Left ventricle myocardium inferior (tissue), 1 donor: ENCODE measurements around the gene DISP3. TPM values are rescaled to one million over a fixed set of nuclear protein-coding genes. Genes with fewer than 3 reads are reported as not detected.
A peak's percentile ranks its signal among the peaks of the same experiment; 100 is the strongest.

Experiments
- DNase-seq: peaks from one replicate; pipeline ENCODE4 v3.0.0-alpha.2; 2020
- H3K27ac ChIP-seq: fragments of 200-600 bp; replicated peaks from 2 replicates; pipeline ENCODE4 v1.8.0; 2021
- H3K27me3 ChIP-seq: fragments of 200-600 bp; 2 replicates; pipeline ENCODE4 v1.8.0; 2021; ENCODE audit warnings: low read depth
- H3K36me3 ChIP-seq: fragments of 200-600 bp; 2 replicates; pipeline ENCODE4 v1.8.0; 2021
- H3K4me1 ChIP-seq: fragments of 200-600 bp; 2 replicates; pipeline ENCODE4 v1.8.0; 2021
- H3K4me3 ChIP-seq: fragments of 200-600 bp; 2 replicates; pipeline ENCODE4 v1.8.0; 2021; ENCODE audit warnings: mild to moderate bottlenecking, moderate library complexity
- H3K9me3 ChIP-seq: fragments of 200-600 bp; replicated peaks from 2 replicates; pipeline ENCODE4 v1.8.0; 2021
- intact Hi-C: fragments of 100-400 bp; cut with micrococcal nuclease; formaldehyde crosslinking; loops from one replicate; pipeline ENCODE4 v1.11.0; 2022
- total RNA-seq: library from RNA; stranded (reverse); fragmentation: NEBNext Ultra II Directional; extraction: Animal tissue kit (Norgen Biotek cat#: 25700); gene quantifications from one replicate; pipeline ENCODE4 v1.2.1, GENCODE V29; 2021
- TF ChIP-seq, protein P1 (sequence below): fragments of 200-600 bp; IDR thresholded peaks from 2 replicates; pipeline ENCODE4 v1.8.0; 2021; ENCODE audit warnings: antibody characterized with exemption, mild to moderate bottlenecking, borderline replicate concordance
- donor health status: DM: no; HTN: yes; CAD: no; lungs with severe emphysema.

DISP3 gene
- total RNA-seq, 1 donor from 2014 or later, result not detected

DNA sequence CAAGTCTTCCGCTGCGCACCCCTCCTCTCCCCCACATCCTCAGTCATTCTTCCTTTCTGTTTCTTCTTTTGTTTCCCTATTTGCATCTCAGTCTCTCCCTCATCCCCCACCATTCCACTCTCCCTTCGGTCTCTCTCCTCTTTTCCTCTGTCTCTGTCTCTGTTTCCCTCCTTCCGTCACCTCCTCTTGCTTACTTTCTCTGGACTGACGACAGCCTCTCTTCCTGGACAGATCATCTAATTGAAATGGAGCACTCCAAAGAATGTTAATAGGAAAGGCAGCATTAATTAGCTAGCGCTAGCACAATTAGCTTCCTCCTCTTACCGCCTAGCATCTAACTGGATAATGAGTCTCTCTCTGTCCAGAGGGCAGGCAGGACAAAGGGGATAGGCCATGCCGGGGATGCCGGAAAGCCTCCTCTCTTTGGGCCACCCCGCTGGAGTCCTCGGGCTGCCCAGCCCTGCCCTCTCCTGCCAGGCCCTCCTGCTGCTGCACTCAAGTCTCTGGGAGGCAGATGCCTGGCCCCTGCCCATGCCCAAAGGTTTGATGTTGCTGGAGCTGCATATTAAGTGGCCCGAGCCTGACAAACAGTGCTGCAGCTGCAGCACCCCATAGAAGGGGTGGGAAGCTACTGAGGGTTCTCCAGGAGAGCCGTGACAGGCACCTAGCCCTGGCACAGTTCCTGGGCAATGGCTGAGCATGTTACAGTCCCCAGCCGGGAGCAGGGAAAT is 20.8 kb downstream of the DISP3 start:
- intact Hi-C loops, result no loop called here
- peaks cover 63% of the 10 kb centered on the region for H3K27me3 ChIP-seq
- H3K4me1 ChIP-seq, result no peaks in the 10 kb centered on the region
- peaks cover 4% of the 10 kb centered on the region for H3K36me3 ChIP-seq
- TF ChIP-seq, protein P1, sequence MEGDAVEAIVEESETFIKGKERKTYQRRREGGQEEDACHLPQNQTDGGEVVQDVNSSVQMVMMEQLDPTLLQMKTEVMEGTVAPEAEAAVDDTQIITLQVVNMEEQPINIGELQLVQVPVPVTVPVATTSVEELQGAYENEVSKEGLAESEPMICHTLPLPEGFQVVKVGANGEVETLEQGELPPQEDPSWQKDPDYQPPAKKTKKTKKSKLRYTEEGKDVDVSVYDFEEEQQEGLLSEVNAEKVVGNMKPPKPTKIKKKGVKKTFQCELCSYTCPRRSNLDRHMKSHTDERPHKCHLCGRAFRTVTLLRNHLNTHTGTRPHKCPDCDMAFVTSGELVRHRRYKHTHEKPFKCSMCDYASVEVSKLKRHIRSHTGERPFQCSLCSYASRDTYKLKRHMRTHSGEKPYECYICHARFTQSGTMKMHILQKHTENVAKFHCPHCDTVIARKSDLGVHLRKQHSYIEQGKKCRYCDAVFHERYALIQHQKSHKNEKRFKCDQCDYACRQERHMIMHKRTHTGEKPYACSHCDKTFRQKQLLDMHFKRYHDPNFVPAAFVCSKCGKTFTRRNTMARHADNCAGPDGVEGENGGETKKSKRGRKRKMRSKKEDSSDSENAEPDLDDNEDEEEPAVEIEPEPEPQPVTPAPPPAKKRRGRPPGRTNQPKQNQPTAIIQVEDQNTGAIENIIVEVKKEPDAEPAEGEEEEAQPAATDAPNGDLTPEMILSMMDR, result no peak
- no peak for DNase-seq
- peaks cover 19% of the 10 kb centered on the region for H3K9me3 ChIP-seq
- H3K27ac ChIP-seq, result no peak overlapping the region
- H3K4me3 ChIP-seq, result no peak overlapping the region

GRCh38 chr1:11500881-11501280 is 21.9 kb downstream of the DISP3 start:
- intact Hi-C loops, result no loop called here
- peaks cover 63% of the 10 kb centered on the region for H3K27me3 ChIP-seq
- TF ChIP-seq, protein P1, result no peak

DNA sequence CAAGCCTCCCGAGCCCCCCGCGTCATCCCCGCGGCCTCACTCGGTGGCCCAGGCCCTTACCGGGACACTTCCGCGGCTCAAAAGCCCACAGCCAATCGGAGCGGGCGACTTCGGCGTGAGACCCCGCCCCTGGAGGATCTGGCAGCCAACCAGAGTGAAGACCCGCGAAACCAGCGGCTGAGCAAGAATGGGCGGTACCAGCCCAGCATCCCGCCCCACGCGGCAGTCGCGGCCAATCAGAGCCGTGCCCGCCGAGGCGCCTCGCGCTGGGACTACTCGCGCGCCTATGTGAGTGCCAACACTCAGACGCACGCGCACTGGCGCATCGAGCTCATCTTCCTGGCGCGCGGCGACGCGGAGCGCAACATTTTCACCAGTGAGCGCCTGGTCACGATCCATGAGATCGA is 22.5 kb downstream of the DISP3 start:
- peak; percentile 32 for DNase-seq
- peak overlapping the region; percentile 43 for H3K4me3 ChIP-seq
- TF ChIP-seq, protein P1, result no peak
- intact Hi-C loops, result no loop called here
- H3K36me3 ChIP-seq, result peaks cover 4% of the 10 kb centered on the region
- H3K4me1 ChIP-seq, result no peaks in the 10 kb centered on the region
- no peak overlapping the region for H3K27ac ChIP-seq
- peaks cover 62% of the 10 kb centered on the region for H3K27me3 ChIP-seq
- H3K9me3 ChIP-seq, result peaks cover 36% of the 10 kb centered on the region

More at GRCh38 chr1:11500881-11501280, 21.9 kb downstream of the DISP3 start:
- peaks cover 4% of the 10 kb centered on the region for H3K36me3 ChIP-seq
- H3K4me1 ChIP-seq, result no peaks in the 10 kb centered on the region
- H3K9me3 ChIP-seq, result peaks cover 30% of the 10 kb centered on the region
- peak overlapping the region; percentile 43 for H3K4me3 ChIP-seq
- H3K27ac ChIP-seq, result no peak overlapping the region
- no peak for DNase-seq

- intact Hi-C loops, result no loop called here
- H3K27ac ChIP-seq, result no peak overlapping the region
- no peaks in the 10 kb centered on the region for H3K4me1 ChIP-seq
- TF ChIP-seq, protein P1, result no peak
- H3K9me3 ChIP-seq, result peaks cover 41% of the 10 kb centered on the region
- H3K4me3 ChIP-seq, result peak overlapping the region; percentile 43
- peaks cover 56% of the 10 kb centered on the region for H3K27me3 ChIP-seq
- peaks cover 4% of the 10 kb centered on the region for H3K36me3 ChIP-seq
- no peak for DNase-seq
Measured at GRCh38 chr1:11501906-11502485, 23.0 kb downstream of the DISP3 start.

DNA sequence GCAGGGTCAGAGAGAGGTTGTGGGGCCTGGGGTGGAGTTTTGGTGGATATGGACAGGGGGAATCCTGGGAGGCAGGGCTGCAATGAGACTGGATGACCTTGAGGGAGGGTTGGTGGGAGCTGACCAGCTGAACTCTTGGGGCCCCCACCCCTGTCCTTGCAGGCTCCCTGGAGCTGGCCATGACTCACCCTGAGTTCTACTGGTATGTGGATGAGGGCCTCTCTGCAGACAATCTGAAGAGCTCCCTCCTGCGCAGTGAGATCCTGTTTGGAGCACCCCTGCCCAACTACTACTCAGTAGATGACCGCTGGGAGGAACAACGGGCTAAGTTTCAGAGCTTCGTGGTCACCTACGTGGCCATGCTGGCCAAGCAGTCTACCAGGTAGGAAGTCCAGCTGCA is 23.6 kb downstream of the DISP3 start:
- TF ChIP-seq, protein P1, result no peak
- Histone ChIP-seq H3K4me3 (no peak overlapping the region), H3K27me3 (peaks cover 56% of the 10 kb centered on the region), H3K4me1 (no peaks in the 10 kb centered on the region), H3K27ac (no peak overlapping the region), H3K36me3 (peaks cover 4% of the 10 kb centered on the region), H3K9me3 (peaks cover 46% of the 10 kb centered on the region)
- no peak for DNase-seq
- intact Hi-C loops, result no loop called here
